Gastrocnemius medialis (tissue), 4 donors: ENCODE measurements around the gene DNAJA2.

ENCODE experiments used
- POLR2A ChIP-seq, 2 donors: fragments of 450-650 bp; IDR thresholded peaks; one replicate each; pipeline ENCODE4 v1.6.1; 2017; ENCODE audit warnings: antibody characterized with exemption in 2 of 2, mild to moderate bottlenecking in 2 of 2, moderate library complexity in 2 of 2
- TF ChIP-seq, protein P1 (sequence below), 5 experiments: fragments of 450-650 bp in 3 of 5; fragments of 200-600 bp in 2 of 5; sonication (generic) in 2 of 5; IDR thresholded peaks in 4 of 5; conservative IDR thresholded peaks in 1 of 5; 1 replicate in 4 of 5; 2 replicates in 1 of 5; pipeline ENCODE4 v1.5.1; 2016 to 2019; ENCODE audit warnings: antibody characterized with exemption in 5 of 5, mild to moderate bottlenecking in 3 of 5, moderate library complexity in 3 of 5

DNA sequence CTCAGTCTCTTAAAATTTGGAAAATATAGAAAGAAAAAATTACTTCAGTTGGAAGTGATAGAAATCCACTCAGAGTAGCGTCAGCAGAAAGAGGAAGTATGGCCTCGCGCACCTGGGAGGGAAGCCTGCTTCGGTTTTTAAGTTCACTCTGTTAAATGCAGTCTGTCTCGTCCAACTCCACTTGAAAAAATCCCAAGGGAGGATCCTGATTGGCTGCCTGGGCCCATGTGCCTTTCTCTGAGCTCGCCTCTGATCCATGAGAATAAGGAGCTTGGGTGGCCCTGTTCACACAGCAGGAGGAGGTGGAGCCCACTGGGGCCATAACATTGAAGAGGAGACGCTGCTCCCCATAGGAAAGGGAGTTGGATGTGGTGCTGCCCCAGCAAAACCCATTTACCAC lies 40.7 kb downstream of the DNAJA2 start:
- TF ChIP-seq POLR2A (IDR thresholded peaks at IDR 0.05), result no peak
- TF ChIP-seq, protein P1, sequence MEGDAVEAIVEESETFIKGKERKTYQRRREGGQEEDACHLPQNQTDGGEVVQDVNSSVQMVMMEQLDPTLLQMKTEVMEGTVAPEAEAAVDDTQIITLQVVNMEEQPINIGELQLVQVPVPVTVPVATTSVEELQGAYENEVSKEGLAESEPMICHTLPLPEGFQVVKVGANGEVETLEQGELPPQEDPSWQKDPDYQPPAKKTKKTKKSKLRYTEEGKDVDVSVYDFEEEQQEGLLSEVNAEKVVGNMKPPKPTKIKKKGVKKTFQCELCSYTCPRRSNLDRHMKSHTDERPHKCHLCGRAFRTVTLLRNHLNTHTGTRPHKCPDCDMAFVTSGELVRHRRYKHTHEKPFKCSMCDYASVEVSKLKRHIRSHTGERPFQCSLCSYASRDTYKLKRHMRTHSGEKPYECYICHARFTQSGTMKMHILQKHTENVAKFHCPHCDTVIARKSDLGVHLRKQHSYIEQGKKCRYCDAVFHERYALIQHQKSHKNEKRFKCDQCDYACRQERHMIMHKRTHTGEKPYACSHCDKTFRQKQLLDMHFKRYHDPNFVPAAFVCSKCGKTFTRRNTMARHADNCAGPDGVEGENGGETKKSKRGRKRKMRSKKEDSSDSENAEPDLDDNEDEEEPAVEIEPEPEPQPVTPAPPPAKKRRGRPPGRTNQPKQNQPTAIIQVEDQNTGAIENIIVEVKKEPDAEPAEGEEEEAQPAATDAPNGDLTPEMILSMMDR (IDR thresholded peaks at IDR 0.05 in 4 of 5, conservative IDR thresholded peaks at IDR 0.05 in 1 of 5), result no peak
